Measurements from ENCODE around the gene DHDH. TPM values are rescaled to one million over a fixed set of nuclear protein-coding genes. Genes with fewer than 3 reads are reported as not detected.

DHDH gene
- total and polyA plus RNA-seq, 2 of the 13 experiments (the other 11 are each of a cell fraction or from before 2014, with no cell fraction given) = 0.13 to 0.91 TPM

DNA sequence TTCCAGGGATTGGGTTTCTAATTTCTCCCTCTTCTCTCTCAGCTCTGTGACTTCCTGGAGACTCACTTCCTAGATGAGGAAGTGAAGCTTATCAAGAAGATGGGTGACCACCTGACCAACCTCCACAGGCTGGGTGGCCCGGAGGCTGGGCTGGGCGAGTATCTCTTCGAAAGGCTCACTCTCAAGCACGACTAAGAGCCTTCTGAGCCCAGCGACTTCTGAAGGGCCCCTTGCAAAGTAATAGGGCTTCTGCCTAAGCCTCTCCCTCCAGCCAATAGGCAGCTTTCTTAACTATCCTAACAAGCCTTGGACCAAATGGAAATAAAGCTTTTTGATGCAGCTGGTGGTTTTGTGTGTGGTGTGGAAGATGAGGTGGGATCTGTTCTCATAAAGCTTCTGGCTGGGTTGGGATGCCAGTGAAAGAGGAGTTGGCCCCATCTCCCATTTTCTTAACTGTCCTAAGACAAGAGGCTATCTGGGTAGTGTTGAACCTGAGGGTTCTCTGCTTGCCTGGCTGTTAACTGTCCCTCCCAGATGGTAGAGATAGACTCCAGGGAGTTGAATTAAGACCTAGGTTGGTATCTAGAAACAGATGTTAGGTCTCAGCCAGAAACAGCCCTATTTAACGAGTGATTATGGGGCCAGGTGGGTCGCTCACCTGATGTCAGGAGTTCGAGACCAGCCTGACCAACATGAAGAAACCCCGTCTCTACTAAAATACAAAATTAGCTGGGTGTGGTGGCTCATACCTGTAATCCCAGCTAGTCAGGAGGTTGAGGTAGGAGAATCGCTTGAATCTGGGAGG is 33.2 kb downstream of the DHDH start (continued):
- no peak for TF ChIP-seq ZNF282 (IDR thresholded peaks at IDR 0.05; ENCODE audit: partially characterized antibody)
- 0 out of 2 replicates have a peak, but pooled peaks have one; percentile 7 for TF ChIP-seq HOXA3 (CRISPR knock-in tag; IDR thresholded peaks at IDR 0.05)
- TF ChIP-seq HHEX (CRISPR knock-in tag; IDR thresholded peaks at IDR 0.05) = no peak

DNA sequence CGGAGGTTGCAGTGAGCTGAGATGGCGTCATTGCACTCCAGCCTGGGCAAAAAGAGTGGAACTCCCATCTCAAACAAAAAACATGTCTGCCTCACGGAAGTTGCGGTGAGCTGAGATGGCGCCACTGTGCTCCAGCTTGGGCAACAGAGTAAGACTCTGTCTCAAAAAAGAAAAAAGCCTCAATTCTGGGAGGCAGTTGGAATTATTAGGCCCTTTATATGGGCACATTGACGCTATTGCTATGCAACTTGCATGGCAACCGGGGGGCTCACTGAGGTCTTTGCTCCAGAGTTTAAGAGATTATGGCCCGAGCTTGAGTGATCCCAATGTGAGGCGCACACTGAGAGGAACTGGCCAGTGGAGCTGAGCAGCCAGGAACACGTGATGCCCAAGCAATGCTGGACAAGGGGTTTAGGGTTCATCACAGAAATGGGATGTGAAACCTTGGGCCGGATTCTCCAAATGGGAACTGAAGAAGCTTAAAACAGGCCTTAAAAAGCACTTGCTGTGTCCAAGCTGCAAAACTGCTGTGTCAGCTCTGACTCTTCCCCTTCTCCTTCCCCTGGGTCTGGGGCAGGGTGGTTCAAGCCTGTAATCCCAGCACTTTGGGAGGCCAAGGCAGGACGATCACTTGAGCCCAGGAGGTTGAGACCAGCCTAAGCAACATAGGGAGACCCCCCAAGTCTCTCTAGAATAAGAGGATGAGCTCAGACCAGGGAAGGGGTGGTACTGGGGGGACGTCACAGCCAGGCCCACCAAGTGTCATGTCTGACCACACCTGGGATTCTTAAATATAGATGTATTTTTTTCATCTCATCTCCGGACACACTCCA is 34.1 kb downstream of the DHDH start:
- DNase-seq (ENCODE audit: low spot score) = peak; percentile 74
- peak overlapping the region; percentile 97 for H3K4me2 ChIP-seq (ENCODE audit: low read depth, low read length)
- peak; percentile 92 for FAIRE-seq
- ChIA-PET POLR2A (interaction anchor here (0.8 to 5.6 kb wide), 20 partner anchors 8 to 179 kb away, joined by 3 to 153 read pairs (median 4); partner anchors contain the start of genes BAX, DHDH, GYS1 and NUCB1), CTCF (ENCODE audit: low intra/inter-chr PET ratio, low total read pairs) (no interaction called here)
- H3K9me3 ChIP-seq (ENCODE audit: low read length) = no peaks in the 10 kb centered on the region
- H3K27me3 ChIP-seq (ENCODE audit: control insufficient read depth in 1 of 2, insufficient read depth in 2 of 2, low read length in 2 of 2) = no peaks in the 10 kb centered on the region; a peak in 1 of 5 replicates
- ATAC-seq = peak; percentile 4
- H3K4me1 ChIP-seq (ENCODE audit: insufficient read depth, low read length) = peaks cover 26% of the 10 kb centered on the region
- H4K20me1 ChIP-seq (ENCODE audit: insufficient read depth, low read length) = peaks cover 33% of the 10 kb centered on the region
- peak overlapping the region; percentile 96; the same call in 1 of the 2 replicates for H3K9ac ChIP-seq (ENCODE audit: insufficient read depth, low read depth, low read length)
- H3K36me3 ChIP-seq (replicated peaks in 1 of 2; ENCODE audit: control insufficient read depth in 1 of 2, insufficient read depth in 2 of 2, low read length in 2 of 2) = peaks cover 3 to 25% of the 10 kb centered on the region in 2 experiments
- no peak overlapping the region for H2AFZ ChIP-seq (ENCODE audit: low read length)
- peak overlapping the region in 1 of 3 experiments; percentile 99; a peak in 3 of 6 replicates for H3K4me3 ChIP-seq (replicated peaks in 1 of 3; ENCODE audit: insufficient read depth in 1 of 3, low read depth in 2 of 3, low read length in 3 of 3)
- in situ Hi-C loops (cut with HindIII; ENCODE audit: extremely low pct_ligation_motif_present, low pct_unique_long_range_greater_than_20kb) (no loop called here), intact Hi-C loops (cut with micrococcal nuclease; ENCODE audit: unreplicated experiment) (loop anchor here (1.0 to 10.0 kb wide), 3 partner anchors 21 to 183 kb away; partner anchors contain the start of gene PPP1R15A)
- H3K27ac ChIP-seq (ENCODE audit: extremely low read length, insufficient read depth, low read length) = peak overlapping the region; percentile 86
- no TSS peak for BruUV-seq (replicated peaks)
- peaks cover 25% of the 10 kb centered on the region for H3K79me2 ChIP-seq (ENCODE audit: insufficient read depth, low read length)
- 17% methylated on average over 13 of the region's 14 CpGs for WGBS (ENCODE audit: low lambda C conversion rate)
- TF ChIP-seq KDM4B (CRISPR knock-in tag; IDR thresholded peaks at IDR 0.05) = no peak
- no peak for TF ChIP-seq ZNF136 (CRISPR knock-in tag; IDR thresholded peaks at IDR 0.05; ENCODE audit: low read depth)
- TF ChIP-seq HMGA1 (CRISPR knock-in tag; conservative IDR thresholded peaks at IDR 0.05) = no peak
- peak; percentile 84 to 86 for TF ChIP-seq POLR2A (IDR thresholded peaks at IDR 0.05; ENCODE audit: insufficient read depth in 1 of 2, low read depth in 2 of 2, low read length in 2 of 2)
- no peak for TF ChIP-seq SNRNP70 (IDR thresholded peaks at IDR 0.05; ENCODE audit: low read depth, low read length)
- 0 out of 2 replicates have a peak, but pooled peaks have one; percentile 13 for TF ChIP-seq TOE1 (CRISPR knock-in tag; IDR thresholded peaks at IDR 0.05)
- no peak; the same call in 1 of the 2 replicates for TF ChIP-seq ZFY (CRISPR knock-in tag; IDR thresholded peaks at IDR 0.05)
- TF ChIP-seq, protein P1, sequence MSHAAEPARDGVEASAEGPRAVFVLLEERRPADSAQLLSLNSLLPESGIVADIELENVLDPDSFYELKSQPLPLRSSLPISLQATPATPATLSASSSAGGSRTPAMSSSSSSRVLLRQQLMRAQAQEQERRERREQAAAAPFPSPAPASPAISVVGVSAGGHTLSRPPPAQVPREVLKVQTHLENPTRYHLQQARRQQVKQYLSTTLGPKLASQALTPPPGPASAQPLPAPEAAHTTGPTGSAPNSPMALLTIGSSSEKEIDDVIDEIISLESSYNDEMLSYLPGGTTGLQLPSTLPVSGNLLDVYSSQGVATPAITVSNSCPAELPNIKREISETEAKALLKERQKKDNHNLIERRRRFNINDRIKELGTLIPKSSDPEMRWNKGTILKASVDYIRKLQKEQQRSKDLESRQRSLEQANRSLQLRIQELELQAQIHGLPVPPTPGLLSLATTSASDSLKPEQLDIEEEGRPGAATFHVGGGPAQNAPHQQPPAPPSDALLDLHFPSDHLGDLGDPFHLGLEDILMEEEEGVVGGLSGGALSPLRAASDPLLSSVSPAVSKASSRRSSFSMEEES (CRISPR knock-in tag; IDR thresholded peaks at IDR 0.05) = 0 out of 2 replicates have a peak, but pooled peaks have one; percentile 41
- TF ChIP-seq MIXL1 (CRISPR knock-in tag; IDR thresholded peaks at IDR 0.05) = 0 out of 2 replicates have a peak, but pooled peaks have one; percentile 9
- TF ChIP-seq, protein P2, sequence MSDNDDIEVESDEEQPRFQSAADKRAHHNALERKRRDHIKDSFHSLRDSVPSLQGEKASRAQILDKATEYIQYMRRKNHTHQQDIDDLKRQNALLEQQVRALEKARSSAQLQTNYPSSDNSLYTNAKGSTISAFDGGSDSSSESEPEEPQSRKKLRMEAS (IDR thresholded peaks at IDR 0.05) = peak; percentile 19
- no peak for TF ChIP-seq ZNF3 (CRISPR knock-in tag; IDR thresholded peaks at IDR 0.05)
- TF ChIP-seq, protein P3, sequence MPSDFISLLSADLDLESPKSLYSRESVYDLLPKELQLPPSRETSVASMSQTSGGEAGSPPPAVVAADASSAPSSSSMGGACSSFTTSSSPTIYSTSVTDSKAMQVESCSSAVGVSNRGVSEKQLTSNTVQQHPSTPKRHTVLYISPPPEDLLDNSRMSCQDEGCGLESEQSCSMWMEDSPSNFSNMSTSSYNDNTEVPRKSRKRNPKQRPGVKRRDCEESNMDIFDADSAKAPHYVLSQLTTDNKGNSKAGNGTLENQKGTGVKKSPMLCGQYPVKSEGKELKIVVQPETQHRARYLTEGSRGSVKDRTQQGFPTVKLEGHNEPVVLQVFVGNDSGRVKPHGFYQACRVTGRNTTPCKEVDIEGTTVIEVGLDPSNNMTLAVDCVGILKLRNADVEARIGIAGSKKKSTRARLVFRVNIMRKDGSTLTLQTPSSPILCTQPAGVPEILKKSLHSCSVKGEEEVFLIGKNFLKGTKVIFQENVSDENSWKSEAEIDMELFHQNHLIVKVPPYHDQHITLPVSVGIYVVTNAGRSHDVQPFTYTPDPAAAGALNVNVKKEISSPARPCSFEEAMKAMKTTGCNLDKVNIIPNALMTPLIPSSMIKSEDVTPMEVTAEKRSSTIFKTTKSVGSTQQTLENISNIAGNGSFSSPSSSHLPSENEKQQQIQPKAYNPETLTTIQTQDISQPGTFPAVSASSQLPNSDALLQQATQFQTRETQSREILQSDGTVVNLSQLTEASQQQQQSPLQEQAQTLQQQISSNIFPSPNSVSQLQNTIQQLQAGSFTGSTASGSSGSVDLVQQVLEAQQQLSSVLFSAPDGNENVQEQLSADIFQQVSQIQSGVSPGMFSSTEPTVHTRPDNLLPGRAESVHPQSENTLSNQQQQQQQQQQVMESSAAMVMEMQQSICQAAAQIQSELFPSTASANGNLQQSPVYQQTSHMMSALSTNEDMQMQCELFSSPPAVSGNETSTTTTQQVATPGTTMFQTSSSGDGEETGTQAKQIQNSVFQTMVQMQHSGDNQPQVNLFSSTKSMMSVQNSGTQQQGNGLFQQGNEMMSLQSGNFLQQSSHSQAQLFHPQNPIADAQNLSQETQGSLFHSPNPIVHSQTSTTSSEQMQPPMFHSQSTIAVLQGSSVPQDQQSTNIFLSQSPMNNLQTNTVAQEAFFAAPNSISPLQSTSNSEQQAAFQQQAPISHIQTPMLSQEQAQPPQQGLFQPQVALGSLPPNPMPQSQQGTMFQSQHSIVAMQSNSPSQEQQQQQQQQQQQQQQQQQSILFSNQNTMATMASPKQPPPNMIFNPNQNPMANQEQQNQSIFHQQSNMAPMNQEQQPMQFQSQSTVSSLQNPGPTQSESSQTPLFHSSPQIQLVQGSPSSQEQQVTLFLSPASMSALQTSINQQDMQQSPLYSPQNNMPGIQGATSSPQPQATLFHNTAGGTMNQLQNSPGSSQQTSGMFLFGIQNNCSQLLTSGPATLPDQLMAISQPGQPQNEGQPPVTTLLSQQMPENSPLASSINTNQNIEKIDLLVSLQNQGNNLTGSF (CRISPR knock-in tag; IDR thresholded peaks at IDR 0.05) = no peak
- TF ChIP-seq ZFP62 (CRISPR knock-in tag; IDR thresholded peaks at IDR 0.05) = no peak
